MCF 10A (cell line): ENCODE data around the gene TPRX2. TPM values are rescaled to one million over a fixed set of nuclear protein-coding genes. Genes with fewer than 3 reads are reported as not detected.
"Not testable (repeated sequence)": the region's sequence is repeated elsewhere in the genome, so short reads cannot be mapped to it uniquely, and the experiment has no call there.

Experiments used
- BruUV-seq: library from RNA; stranded (reverse); fragments of 400-500 nt; replicated peaks from 2 replicates; lab custom pipeline; 2021; lab: Mats Ljungman, UMichigan
- CTCF ChIA-PET: fragments of 300-600 bp; sonication (Branson Sonifier 250); formaldehyde crosslinking; extraction: SDS; loops from one replicate; lab custom pipeline; 2021; ENCODE audit warnings: antibody characterized with exemption, inconsistent platforms; lab: Yijun Ruan, JAX
- POLR2A ChIA-PET: fragments of 300-600, 350-650 bp; sonication (Branson Sonifier 250); formaldehyde crosslinking; extraction: SDS; loops from one replicate; lab custom pipeline; 2020; ENCODE audit warnings: antibody characterized with exemption, inconsistent platforms; lab: Yijun Ruan, JAX
- DNase-seq: peaks from one replicate; pipeline ENCODE4 v3.0.0-alpha.2; 2018; ENCODE audit not compliant: unreplicated experiment
- H3K27ac Mint-ChIP-seq: one replicate; pipeline ENCODE4 v1.8.0; 2022; ENCODE audit warnings: mild to moderate bottlenecking, low read depth, mixed read lengths; ENCODE audit not compliant: unreplicated experiment
- H3K27me3 Mint-ChIP-seq: one replicate; pipeline ENCODE4 v1.8.0; 2022; ENCODE audit warnings: mixed read lengths; ENCODE audit not compliant: insufficient read depth, unreplicated experiment
- H3K36me3 Mint-ChIP-seq: one replicate; pipeline ENCODE4 v1.8.0; 2022; ENCODE audit warnings: mild to moderate bottlenecking, moderate library complexity, mixed read lengths; ENCODE audit not compliant: insufficient read depth, unreplicated experiment
- H3K4me1 Mint-ChIP-seq: one replicate; pipeline ENCODE4 v1.8.0; 2022; ENCODE audit warnings: mixed read lengths; ENCODE audit not compliant: insufficient read depth, unreplicated experiment
- H3K4me3 Mint-ChIP-seq: one replicate; pipeline ENCODE4 v1.8.0; 2022; ENCODE audit warnings: mild to moderate bottlenecking, moderate library complexity, mixed read lengths; ENCODE audit not compliant: unreplicated experiment
- H3K9me3 Mint-ChIP-seq: one replicate; pipeline ENCODE4 v1.8.0; 2022; ENCODE audit warnings: mixed read lengths; ENCODE audit not compliant: unreplicated experiment
- intact Hi-C: fragments of 100-400 bp; cut with micrococcal nuclease; formaldehyde crosslinking; loops from 2 replicates; pipeline ENCODE4 v1.14.1; 2022
- total RNA-seq: library from RNA; stranded (reverse); gene quantifications from 2 replicates; pipeline ENCODE4 v1.2.3, GENCODE V29; 2022
- TF ChIP-seq, protein P1 (sequence below): fragments of 200-600 bp; IDR thresholded peaks from one replicate; pipeline ENCODE4 v1.8.0; 2022; ENCODE audit warnings: antibody characterized with exemption, mild to moderate bottlenecking; ENCODE audit not compliant: unreplicated experiment

The TPRX2 gene
- total RNA-seq, 1 experiment from 2014 or later: not detected

DNA sequence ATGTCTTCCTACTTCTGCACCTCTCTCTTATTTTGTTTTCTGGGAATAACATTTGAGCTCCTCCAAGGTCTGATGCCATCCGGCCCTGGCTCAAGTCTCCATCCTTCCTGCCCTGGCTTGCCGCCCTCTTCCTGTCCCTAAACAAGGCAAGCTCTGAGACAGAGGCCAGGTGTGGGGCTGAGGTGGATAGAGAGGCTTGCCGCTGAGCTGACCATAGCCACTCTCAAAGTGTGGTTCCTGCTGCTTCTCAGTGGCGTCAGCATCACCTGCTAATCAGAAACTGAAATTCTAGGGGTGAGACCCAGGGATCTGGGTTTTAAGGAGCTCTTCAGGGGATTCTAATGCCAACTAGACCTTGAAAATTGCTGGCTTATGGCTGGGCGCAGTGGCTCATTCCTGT lies 6.0 kb upstream of the TPRX2 start:
- no peaks in the 10 kb centered on the region for H3K36me3 Mint-ChIP-seq
- DNase-seq: no peak
- POLR2A ChIA-PET: no interaction called here
- peaks cover 56% of the 10 kb centered on the region for H3K27me3 Mint-ChIP-seq
- TF ChIP-seq, protein P1, sequence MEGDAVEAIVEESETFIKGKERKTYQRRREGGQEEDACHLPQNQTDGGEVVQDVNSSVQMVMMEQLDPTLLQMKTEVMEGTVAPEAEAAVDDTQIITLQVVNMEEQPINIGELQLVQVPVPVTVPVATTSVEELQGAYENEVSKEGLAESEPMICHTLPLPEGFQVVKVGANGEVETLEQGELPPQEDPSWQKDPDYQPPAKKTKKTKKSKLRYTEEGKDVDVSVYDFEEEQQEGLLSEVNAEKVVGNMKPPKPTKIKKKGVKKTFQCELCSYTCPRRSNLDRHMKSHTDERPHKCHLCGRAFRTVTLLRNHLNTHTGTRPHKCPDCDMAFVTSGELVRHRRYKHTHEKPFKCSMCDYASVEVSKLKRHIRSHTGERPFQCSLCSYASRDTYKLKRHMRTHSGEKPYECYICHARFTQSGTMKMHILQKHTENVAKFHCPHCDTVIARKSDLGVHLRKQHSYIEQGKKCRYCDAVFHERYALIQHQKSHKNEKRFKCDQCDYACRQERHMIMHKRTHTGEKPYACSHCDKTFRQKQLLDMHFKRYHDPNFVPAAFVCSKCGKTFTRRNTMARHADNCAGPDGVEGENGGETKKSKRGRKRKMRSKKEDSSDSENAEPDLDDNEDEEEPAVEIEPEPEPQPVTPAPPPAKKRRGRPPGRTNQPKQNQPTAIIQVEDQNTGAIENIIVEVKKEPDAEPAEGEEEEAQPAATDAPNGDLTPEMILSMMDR: no peak
- intact Hi-C loops: no loop called here
- no peak overlapping the region for H3K4me3 Mint-ChIP-seq
- CTCF ChIA-PET: interaction anchor here (0.6 to 1.3 kb wide), 3 partner anchors 10 to 154 kb away, joined by 3 to 4 read pairs (median 3); no protein-coding TSS in a partner anchor
- H3K4me1 Mint-ChIP-seq: peaks cover 7% of the 10 kb centered on the region
- H3K27ac Mint-ChIP-seq: no peak overlapping the region
- H3K9me3 Mint-ChIP-seq: no peaks in the 10 kb centered on the region
- BruUV-seq: no TSS peak

- no peaks in the 10 kb centered on the region for H3K9me3 Mint-ChIP-seq
- no peak for DNase-seq
- no peaks in the 10 kb centered on the region for H3K36me3 Mint-ChIP-seq
- intact Hi-C loops: no loop called here
- TF ChIP-seq, protein P1: no peak
- H3K4me3 Mint-ChIP-seq: no peak overlapping the region
- ChIA-PET POLR2A (no interaction called here), CTCF (no interaction called here)
- peaks cover 4% of the 10 kb centered on the region for H3K4me1 Mint-ChIP-seq
- peaks cover 41% of the 10 kb centered on the region for H3K27me3 Mint-ChIP-seq
- no TSS peak for BruUV-seq
- H3K27ac Mint-ChIP-seq: no peak overlapping the region
Measured at GRCh38 chr19:47854459-47854858, 4.6 kb upstream of the TPRX2 start.

DNA sequence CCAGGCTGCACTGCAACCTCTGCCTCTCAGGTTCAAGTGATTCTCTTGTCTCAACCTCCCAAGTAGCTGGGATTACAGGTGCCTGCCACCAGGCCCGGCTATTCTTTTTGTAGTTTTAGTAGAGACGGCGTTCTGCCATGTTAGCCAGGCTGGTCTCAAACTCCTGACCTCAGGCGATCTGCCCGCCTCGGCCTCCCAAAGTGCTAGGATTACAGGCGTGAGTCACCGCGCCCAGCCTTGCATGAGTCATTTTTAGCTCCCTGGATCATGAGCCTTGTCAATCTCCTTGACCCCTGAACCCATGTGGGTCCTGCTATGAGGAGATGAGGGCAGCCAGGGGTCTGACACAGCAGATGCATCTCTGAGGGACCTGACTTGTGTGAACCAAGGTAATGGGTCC lies 804 bp upstream of the TPRX2 start:
- CTCF ChIA-PET: interaction anchor here (1.1 to 1.5 kb wide), 2 partner anchors 11 to 68 kb away, joined by 3 read pairs; no protein-coding TSS in a partner anchor
- DNase-seq: peak; percentile 75
- intact Hi-C loops, POLR2A ChIA-PET, BruUV-seq, H3K36me3 Mint-ChIP-seq, H3K4me3 Mint-ChIP-seq, H3K9me3 Mint-ChIP-seq, H3K27ac Mint-ChIP-seq, H3K27me3 Mint-ChIP-seq, H3K4me1 Mint-ChIP-seq: not testable (repeated sequence)

- DNase-seq, CTCF ChIA-PET, H3K36me3 Mint-ChIP-seq, H3K27me3 Mint-ChIP-seq, H3K4me1 Mint-ChIP-seq, BruUV-seq, H3K4me3 Mint-ChIP-seq, POLR2A ChIA-PET, H3K27ac Mint-ChIP-seq, H3K9me3 Mint-ChIP-seq: not testable (repeated sequence)
- intact Hi-C loops: loop anchor here (5.0 kb wide), 1 partner anchor 148 kb away; the partner anchor contains the start of gene EHD2
Measured at GRCh38 chr19:47859838-47860237, 803 bp downstream of the TPRX2 start.

GRCh38 chr19:47860602-47861297 lies 1.7 kb downstream of the TPRX2 start:
- Mint-ChIP-seq H3K36me3 (no peaks in the 10 kb centered on the region), H3K27me3 (no peaks in the 10 kb centered on the region), H3K4me3 (no peak overlapping the region), H3K27ac (no peak overlapping the region), H3K4me1 (no peaks in the 10 kb centered on the region), H3K9me3 (no peaks in the 10 kb centered on the region)
- no peak for DNase-seq
- ChIA-PET CTCF (no interaction called here), POLR2A (no interaction called here)
- intact Hi-C loops: loop anchor here (5.0 kb wide), 1 partner anchor 148 kb away; the partner anchor contains the start of gene EHD2
- no TSS peak for BruUV-seq
- TF ChIP-seq, protein P1: no peak
